Activated CD4-positive, alpha-beta T cell treated with anti-CD3 and anti-CD28 coated beads, Interleukin-2, amount 10 ng/mL, durations not matched to agents 24 days and 14 days (primary cell): ENCODE measurements around the gene MEIS3. TPM values are rescaled to one million over a fixed set of nuclear protein-coding genes. Genes with fewer than 3 reads are reported as not detected.

Source experiments
- DNase-seq: peaks from one replicate; pipeline ENCODE4 v3.0.0; 2022
- H3K27ac Mint-ChIP-seq: one replicate; pipeline ENCODE4 v1.8.0; 2022; ENCODE audit warnings: mild to moderate bottlenecking, mixed read lengths
- H3K27me3 Mint-ChIP-seq: one replicate; pipeline ENCODE4 v1.8.0; 2022; ENCODE audit warnings: mixed read lengths
- H3K36me3 Mint-ChIP-seq: one replicate; pipeline ENCODE4 v1.8.0; 2022; ENCODE audit warnings: low read depth, mild to moderate bottlenecking, mixed read lengths
- H3K4me1 Mint-ChIP-seq: one replicate; pipeline ENCODE4 v1.8.0; 2021; ENCODE audit warnings: mixed read lengths
- H3K4me3 Mint-ChIP-seq: one replicate; pipeline ENCODE4 v1.8.0; 2022; ENCODE audit warnings: mild to moderate bottlenecking, moderate library complexity, mixed read lengths
- H3K9me3 Mint-ChIP-seq: one replicate; pipeline ENCODE4 v1.8.0; 2021; ENCODE audit warnings: mixed read lengths
- intact Hi-C: fragments of 100-400 bp; cut with micrococcal nuclease; formaldehyde crosslinking; loops from one replicate; pipeline ENCODE4 v1.15.1; 2023
- total RNA-seq: library from RNA; stranded (reverse); gene quantifications from 2 replicates; pipeline ENCODE4 v1.2.3, GENCODE V29; 2022

MEIS3 gene
- total RNA-seq, 1 donor from 2014 or later, result not detected

DNA sequence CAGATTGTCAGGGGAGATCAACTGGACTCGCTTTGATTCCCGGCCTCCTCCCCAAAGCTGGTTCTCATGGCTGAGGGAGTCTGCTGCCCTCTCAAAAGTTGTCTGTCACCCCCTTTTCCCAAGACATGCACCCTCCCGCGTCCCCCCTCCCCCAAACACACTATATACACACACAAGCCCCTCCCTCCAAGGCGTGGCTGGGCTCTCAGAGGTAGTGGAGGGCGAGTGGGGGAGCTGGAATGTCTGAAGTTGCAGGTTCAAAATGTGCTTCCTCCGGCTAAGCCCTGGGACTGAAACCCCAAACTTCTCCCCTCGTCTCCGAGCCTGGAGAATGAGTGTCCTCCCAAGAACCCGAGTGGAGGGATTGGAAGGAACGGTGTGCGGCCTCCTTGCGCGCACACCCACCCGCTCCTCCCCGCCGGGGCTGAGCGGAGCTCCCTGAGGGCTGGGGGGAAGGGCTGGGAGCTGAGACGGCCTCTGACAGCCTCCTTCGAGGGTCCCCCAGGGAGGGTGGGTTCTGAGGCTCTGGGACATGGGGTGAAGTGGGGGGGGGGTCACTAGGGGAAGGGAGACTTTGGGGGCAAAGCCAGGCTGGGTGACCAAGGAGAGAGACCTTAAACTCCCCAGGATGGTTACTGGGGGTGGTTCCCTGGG is 9.9 kb upstream of the MEIS3 start:
- no peak for DNase-seq
- Mint-ChIP-seq H3K27me3 (peaks cover 20% of the 10 kb centered on the region), H3K9me3 (no peaks in the 10 kb centered on the region), H3K4me1 (peaks cover 20% of the 10 kb centered on the region), H3K36me3 (peaks cover 4% of the 10 kb centered on the region), H3K27ac (peak overlapping the region; percentile 80), H3K4me3 (peak overlapping the region; percentile 78)
- intact Hi-C loops, result no loop called here

DNA sequence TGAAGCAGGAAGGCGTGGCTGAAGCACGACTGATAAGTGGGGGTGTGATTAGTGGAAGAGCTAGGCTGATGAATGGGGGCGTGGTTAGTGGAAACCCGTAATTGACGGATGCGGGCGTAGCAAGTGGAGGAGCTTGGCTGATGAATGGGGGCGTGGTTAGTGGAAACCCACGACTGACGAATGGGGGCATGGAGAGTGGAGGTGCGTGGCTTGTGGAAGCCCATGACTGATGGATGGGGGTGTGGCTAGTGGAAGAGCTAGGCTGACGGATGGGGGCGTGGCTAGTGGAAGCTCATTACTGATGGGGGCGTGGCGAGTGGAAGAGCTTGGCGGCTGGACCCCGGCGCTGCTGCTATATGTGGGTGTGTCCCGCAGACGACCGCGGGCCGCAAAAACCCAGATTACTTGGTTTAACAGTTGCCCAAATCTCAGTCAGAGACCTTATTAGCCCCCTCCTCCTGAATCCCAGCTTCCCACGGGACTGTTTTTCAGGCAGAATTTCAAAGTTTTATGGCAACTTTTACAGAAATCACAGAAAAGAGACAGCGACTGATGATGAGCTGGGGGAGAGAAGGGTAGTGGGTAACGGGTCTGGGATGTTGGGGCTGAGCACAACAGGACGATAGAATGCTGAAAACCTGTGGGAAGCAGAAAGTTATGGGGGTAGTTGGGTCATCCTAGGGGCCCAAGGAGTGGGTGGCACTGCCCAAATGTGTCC is 9.0 kb upstream of the MEIS3 start:
- H3K27me3 Mint-ChIP-seq, result peaks cover 27% of the 10 kb centered on the region
- intact Hi-C loops, result loop anchor here (1.0 kb wide), 1 partner anchor 19 kb away; no protein-coding TSS in a partner anchor

DNA sequence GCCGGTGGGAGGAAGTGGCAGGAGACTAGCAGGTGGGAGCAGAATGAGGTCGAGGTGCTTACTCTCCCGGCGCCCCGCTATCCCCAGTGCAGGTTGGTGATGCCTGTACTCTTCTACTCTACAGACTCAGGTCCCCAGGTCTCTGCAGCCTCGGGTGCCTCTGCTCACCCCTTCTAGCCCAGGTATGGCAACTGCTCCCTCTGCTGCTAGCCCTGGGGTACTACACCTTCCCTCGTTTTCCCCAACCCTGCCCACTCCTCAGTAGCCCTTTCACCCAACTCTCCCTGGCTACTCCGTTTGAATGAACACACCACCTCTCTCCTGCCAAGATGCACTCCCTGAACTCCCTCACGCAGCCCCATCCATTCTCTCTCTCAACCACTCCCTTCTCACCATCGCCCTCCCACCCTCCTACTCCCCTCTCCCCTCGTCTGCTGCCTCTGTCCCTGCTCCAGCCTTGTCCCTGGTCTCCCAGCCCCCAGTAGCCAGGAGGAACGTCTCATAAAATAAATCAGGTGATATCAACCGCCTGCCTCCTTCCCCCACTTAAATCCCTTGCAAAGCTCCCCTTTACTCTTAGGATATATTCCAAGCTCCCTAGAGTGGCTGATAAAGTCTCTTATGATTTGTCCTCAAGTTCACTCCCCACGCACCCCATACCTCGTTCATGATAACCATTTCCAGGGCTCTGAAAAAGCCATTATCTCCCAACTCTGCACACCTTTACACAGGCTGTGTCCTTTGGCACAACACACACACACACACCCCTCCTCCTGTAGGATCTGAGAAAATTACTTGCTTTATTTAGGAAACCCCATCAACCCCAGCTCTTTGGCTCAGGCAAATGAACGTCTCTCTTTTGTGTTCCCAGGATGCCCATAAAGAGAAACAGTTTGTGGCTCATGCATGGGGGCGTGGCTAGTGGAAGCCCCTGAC is 8.2 kb upstream of the MEIS3 start:
- Mint-ChIP-seq H3K4me3 (no peak overlapping the region), H3K27me3 (peaks cover 35% of the 10 kb centered on the region), H3K9me3 (no peaks in the 10 kb centered on the region), H3K4me1 (peaks cover 18% of the 10 kb centered on the region), H3K27ac (peak overlapping the region; percentile 56), H3K36me3 (peaks cover 4% of the 10 kb centered on the region)
- DNase-seq, result peak; percentile 92
- intact Hi-C loops, result loop anchor here (1.0 kb wide), 2 partner anchors 20 to 131 kb away; no protein-coding TSS in a partner anchor

More for the DNA sequence above, 9.0 kb upstream of the MEIS3 start:
- peak; percentile 95 for DNase-seq
- Mint-ChIP-seq H3K4me1 (peaks cover 20% of the 10 kb centered on the region), H3K27ac (no peak overlapping the region), H3K4me3 (no peak overlapping the region), H3K9me3 (no peaks in the 10 kb centered on the region), H3K36me3 (peaks cover 4% of the 10 kb centered on the region)

DNA sequence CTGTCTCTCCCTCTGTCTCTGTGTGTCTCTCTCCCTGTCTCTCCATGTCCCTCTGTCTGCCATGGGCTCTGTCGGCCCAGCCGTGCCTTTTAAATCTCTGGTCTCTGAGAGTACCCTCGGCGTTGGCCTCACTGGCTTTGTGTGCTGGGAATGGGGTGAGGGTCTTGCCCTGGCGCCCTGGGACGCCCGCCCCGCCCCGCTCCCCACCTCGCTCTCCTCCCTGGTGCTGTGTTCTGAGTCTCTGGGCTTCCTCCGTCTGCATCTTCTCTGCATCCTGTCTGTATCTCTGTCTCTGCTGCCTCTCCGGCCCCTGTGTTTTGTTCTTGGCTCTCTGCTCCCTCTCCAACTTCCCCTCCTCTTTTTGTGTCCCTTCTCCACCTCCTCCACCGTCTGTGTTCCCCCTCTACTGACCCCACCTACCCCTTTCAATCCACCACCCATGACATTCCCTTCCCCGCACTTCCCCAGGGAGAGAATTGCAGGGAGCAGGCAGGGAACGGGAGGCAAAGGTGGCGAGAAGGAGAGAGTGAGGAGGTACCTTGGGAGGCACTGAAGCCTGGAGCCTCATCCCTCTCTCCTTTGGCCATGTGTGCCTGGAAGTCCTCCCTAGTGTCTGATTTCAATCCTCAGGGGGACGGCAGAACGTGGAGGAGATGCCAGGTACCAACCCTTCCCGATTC is 4.0 kb upstream of the MEIS3 start:
- H3K27me3 Mint-ChIP-seq, result peaks cover 66% of the 10 kb centered on the region
- no peak overlapping the region for H3K4me3 Mint-ChIP-seq
- peaks cover 26% of the 10 kb centered on the region for H3K4me1 Mint-ChIP-seq
- no peaks in the 10 kb centered on the region for H3K9me3 Mint-ChIP-seq
- no peak overlapping the region for H3K27ac Mint-ChIP-seq
- DNase-seq, result no peak
- intact Hi-C loops, result no loop called here
- peaks cover 3% of the 10 kb centered on the region for H3K36me3 Mint-ChIP-seq

DNA sequence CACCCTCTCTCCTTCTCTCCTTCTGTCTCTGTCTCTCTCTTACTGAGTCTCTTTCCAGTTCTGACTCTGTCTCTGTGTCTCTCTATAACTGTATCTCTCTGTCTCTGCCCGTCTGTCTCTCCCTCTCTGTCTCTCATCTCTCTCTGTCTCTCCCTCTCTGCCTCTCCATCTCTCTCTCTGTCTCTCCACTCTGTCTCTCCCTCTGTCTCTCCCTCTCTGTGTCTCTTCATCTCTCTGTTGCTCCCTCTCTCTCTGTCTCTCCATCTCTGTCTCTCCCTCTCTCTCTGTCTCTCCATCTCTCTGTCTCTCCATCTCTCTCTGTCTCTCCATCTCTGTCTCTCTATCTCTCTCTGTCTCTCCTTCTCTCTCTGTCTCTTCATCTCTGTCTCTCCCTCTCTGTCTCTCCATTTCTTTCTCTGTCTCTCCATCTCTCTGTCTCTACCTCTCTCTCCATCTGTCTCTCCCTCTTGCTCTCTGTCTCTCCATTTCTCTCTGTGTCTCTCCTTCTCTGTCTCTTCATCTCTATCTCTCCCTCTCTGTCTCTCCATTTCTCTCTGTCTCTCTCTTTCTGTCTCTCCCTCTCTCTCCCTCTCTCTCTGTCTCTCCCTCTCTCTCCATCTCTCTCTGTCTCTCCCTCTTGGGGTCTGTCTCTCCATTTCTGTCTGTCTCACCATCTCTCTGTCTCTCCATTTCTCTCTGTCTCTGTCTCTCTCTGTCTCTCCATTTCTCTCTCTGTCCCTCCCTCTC is 3.3 kb upstream of the MEIS3 start:
- H3K27me3 Mint-ChIP-seq, result peaks cover 73% of the 10 kb centered on the region
- no peak overlapping the region for H3K4me3 Mint-ChIP-seq
- peaks cover 3% of the 10 kb centered on the region for H3K36me3 Mint-ChIP-seq
- intact Hi-C loops, result no loop called here
- H3K4me1 Mint-ChIP-seq, result peaks cover 34% of the 10 kb centered on the region
- no peaks in the 10 kb centered on the region for H3K9me3 Mint-ChIP-seq
- H3K27ac Mint-ChIP-seq, result no peak overlapping the region
- DNase-seq, result no peak

DNA sequence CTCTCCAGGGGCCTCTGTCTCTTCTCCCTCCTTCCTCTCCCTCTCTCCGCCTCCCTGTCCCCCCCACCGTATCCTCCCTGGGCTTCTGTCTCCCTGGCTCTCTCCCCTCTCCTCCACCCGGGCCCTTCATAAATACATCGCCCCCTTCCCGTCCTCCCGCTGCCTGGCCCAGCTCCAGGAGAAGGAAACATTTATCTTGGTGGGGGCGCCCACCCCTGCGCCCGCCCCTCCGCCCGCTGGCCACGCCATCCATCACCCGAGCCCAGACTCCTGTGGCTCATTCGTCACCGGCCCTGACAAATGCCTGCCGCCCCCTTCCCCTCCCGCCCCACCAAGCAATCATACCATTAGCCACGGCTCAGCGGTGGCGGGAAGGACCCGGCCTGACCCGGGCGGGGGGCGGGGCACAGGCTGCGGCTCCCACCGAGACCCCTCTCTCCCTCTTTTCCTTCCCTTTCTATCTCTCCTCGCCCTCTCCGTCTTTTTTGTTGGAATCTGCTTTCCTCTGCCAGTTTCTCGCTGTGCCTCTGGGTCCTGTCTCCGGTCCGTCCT is 2.6 kb upstream of the MEIS3 start:
- Mint-ChIP-seq H3K4me3 (no peak overlapping the region), H3K4me1 (peaks cover 37% of the 10 kb centered on the region), H3K36me3 (peaks cover 3% of the 10 kb centered on the region), H3K27ac (no peak overlapping the region), H3K27me3 (peaks cover 76% of the 10 kb centered on the region), H3K9me3 (no peaks in the 10 kb centered on the region)
- intact Hi-C loops, result no loop called here
- no peak for DNase-seq

DNA sequence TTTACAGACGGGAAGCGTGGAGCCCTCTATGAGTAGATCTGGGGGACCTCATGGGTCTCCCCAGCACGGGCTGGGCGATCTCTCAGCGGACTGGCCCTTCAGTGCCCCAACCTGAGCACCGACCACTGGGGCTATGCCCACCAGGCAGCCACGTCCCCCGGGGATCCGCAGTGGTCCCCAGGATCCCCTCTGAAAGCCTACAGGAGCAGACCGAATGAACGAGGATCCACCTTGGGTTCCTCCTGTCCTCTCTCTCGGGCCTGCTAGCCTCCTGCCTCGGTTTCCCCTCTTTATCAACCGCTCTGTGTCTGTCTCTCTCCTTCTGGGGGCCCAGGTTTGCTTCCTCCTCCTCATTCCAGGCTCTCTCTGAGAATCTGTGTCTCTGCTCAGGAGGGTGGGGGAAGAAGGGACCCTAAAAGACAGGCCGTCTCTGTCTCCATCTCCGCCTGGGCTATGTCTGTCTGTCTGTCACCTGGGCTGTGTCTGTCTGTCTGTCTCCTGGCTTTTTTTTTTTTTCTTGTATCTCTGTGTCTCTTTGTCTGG is 2.0 kb upstream of the MEIS3 start:
- Mint-ChIP-seq H3K4me3 (no peak overlapping the region), H3K4me1 (peaks cover 38% of the 10 kb centered on the region), H3K36me3 (peaks cover 3% of the 10 kb centered on the region), H3K9me3 (no peaks in the 10 kb centered on the region), H3K27ac (no peak overlapping the region), H3K27me3 (peaks cover 78% of the 10 kb centered on the region)
- intact Hi-C loops, result no loop called here
- no peak for DNase-seq

DNA sequence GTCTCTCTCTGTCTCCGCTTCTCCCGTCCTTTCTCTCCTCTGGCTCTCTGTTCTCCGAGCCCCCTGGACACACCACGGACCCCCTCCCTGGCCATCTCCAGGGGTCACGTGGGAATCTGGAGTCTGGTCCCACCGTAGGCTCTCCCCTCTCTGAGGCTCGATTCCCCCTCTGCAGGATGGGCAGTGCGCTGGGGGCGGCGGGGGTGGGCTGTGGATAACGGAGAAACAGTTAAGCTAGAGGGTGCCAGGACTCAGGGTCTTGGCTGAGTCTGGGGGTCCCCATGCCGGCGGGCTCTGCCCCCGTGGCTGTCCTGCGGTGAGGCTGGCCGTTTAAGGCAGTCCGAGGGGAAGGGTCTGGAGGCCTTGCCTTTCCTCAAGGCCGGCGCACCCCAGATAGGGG is 462 bp upstream of the MEIS3 start:
- no peak for DNase-seq
- Mint-ChIP-seq H3K36me3 (peaks cover 3% of the 10 kb centered on the region), H3K27me3 (peaks cover 77% of the 10 kb centered on the region), H3K4me1 (peaks cover 38% of the 10 kb centered on the region), H3K9me3 (no peaks in the 10 kb centered on the region), H3K4me3 (no peak overlapping the region), H3K27ac (no peak overlapping the region)
- intact Hi-C loops, result no loop called here

DNA sequence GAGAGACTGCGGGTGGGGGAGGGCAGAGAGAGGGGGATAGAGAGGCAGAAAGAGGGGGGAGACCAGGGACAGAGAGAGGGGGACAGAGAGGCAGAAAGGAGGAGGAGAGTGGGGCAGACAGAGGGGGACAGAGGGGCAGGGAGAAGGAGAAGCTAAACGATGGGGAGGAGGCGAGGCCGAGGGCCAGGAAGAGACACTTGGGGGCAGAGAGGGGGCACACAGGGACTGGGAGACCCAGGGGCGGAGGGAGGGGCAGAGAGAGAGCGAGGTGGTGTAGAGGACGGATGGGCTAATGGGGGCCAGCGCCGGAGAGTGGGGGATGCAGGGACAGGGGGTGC is 666 bp downstream of the MEIS3 start:
- H3K27ac Mint-ChIP-seq, result no peak overlapping the region
- H3K4me1 Mint-ChIP-seq, result peaks cover 38% of the 10 kb centered on the region
- H3K36me3 Mint-ChIP-seq, result peaks cover 3% of the 10 kb centered on the region
- no peak for DNase-seq
- intact Hi-C loops, result no loop called here
- no peaks in the 10 kb centered on the region for H3K9me3 Mint-ChIP-seq
- H3K4me3 Mint-ChIP-seq, result peak overlapping the region; percentile 45
- H3K27me3 Mint-ChIP-seq, result peaks cover 73% of the 10 kb centered on the region

DNA sequence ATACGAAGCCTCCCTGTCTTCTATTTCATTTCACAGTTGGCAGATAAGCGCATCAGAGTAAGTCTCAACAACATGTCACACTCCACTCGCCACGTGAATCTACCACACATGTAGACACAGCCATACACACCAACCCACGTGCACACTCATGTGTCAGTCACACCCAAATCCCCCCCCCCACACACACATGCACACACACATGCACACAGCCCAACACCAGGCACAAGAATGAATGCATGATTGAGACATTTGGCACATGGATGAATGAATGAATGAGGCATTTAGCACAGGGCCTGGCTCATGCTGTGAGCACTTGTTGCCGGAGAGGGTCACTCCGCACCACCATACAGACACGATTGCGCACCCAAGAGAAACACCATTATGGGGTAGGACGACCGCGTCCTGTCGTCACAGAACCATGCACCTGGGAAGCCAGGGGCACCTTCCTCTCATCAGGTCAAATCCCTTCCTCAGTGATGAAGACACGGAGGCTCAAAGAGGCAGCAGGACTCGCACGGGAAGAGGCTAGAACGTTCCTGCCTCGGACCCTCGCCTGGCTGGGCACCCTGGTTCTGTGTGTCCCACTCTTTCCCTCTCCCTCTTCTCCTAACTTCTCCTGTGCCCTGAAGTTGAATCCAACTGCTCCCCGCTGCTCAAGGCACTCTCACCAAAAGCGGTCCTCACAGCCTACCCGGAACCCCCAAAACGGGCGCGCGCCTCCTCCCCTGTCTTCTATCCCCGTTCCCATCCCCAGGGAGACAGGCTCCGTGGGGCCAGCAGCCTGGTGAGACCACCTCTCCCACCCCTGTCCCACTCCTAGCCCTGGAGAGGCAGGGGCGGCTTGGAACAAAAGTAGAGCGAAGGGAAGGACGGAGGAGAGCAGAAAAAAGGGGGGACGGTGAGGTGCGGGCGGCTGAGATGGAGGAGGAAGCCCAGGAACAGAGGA is 1.3 kb downstream of the MEIS3 start:
- DNase-seq, result peak; percentile 64
- peak overlapping the region; percentile 45 for H3K4me3 Mint-ChIP-seq
- intact Hi-C loops, result no loop called here
- H3K27ac Mint-ChIP-seq, result no peak overlapping the region
- peaks cover 67% of the 10 kb centered on the region for H3K27me3 Mint-ChIP-seq
- peaks cover 3% of the 10 kb centered on the region for H3K36me3 Mint-ChIP-seq
- peaks cover 38% of the 10 kb centered on the region for H3K4me1 Mint-ChIP-seq
- no peaks in the 10 kb centered on the region for H3K9me3 Mint-ChIP-seq

DNA sequence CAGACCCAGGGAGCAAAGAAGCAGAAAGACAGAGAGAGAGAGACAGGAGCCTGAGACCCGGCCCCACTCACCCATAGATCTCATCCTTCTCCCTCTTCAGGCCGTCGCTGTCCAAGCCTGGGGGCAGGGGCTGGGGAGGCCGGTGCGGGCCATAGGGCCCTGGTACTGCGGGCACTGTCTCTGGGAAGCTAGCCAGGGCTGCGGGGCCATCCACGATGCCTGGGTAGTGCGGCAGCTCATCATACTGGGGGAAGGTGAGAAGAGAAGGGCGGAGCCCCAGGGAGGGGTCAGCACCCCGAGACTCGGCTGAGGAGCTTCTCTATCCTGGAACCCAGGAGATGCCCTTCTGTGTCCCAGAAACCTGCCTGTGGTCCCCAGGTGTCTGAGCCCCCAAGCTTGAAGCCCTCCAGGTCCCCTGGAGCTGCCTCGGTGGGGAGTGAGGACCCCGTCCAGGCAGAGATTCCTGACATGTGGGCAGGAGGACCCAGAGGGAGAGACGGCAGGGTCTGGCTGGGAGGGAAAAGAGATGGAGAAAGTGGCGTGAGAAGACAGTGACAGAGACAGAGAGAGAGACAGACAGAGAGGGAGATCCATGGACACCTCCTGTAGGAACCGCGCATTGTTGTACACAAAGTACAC is 2.1 kb downstream of the MEIS3 start:
- peaks cover 60% of the 10 kb centered on the region for H3K27me3 Mint-ChIP-seq

More for the DNA sequence above, 2.1 kb downstream of the MEIS3 start:
- Mint-ChIP-seq H3K36me3 (peaks cover 3% of the 10 kb centered on the region), H3K9me3 (no peaks in the 10 kb centered on the region), H3K4me3 (no peak overlapping the region), H3K27ac (no peak overlapping the region), H3K4me1 (peaks cover 32% of the 10 kb centered on the region)
- intact Hi-C loops, result no loop called here
- DNase-seq, result no peak
